ENCODE measurements around the gene IFT22. TPM values are rescaled to one million over a fixed set of nuclear protein-coding genes. Genes with fewer than 3 reads are reported as not detected.

The IFT22 gene
- total and polyA plus RNA-seq, 2 of the 8 experiments (the other 6 are each of a cell fraction or from before 2014, with no cell fraction given): 17.7 to 18.9 TPM

DNA sequence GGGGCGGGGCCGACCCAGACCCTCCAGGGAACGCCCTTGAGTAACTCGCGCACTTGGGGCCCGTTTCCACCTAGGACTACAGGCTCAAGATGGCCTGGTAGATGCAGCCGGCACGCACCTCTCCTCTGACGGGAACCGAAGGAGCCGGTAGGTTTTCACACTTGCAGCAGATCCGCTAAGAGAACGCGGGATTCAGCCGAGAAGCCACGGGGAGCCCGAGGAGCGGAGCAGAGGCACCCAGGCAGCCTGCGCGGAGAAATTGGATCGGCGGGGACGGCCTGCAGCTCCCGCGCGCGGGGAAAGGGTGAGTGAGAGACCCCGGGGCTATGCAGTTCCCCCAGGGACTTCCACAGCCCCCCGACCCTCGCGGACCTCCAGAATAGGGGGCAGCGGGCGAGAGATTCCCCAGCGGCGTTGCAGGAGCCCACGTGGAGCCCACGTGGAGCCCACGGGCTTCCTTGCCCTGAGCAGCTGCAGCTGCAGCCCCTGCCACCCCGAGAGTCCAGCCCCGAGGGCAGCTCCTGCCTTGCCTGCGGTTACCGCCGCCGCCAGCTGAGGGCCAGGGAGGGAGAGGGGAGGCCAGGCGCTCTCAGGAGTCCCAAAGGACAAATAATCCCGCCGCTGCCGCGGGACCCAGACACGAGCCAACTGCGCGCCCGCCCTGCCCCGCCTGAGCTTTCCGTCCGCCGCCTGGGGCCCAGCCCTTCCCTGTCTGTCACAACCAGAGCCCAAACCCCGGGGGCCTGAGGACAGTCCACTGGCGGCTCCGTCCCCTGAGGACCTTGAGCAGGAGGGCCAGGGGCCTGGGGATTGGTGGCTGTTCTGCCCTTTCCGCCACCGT, 13.1 kb downstream of the IFT22 start (continued):
- TF ChIP-seq, protein P1, sequence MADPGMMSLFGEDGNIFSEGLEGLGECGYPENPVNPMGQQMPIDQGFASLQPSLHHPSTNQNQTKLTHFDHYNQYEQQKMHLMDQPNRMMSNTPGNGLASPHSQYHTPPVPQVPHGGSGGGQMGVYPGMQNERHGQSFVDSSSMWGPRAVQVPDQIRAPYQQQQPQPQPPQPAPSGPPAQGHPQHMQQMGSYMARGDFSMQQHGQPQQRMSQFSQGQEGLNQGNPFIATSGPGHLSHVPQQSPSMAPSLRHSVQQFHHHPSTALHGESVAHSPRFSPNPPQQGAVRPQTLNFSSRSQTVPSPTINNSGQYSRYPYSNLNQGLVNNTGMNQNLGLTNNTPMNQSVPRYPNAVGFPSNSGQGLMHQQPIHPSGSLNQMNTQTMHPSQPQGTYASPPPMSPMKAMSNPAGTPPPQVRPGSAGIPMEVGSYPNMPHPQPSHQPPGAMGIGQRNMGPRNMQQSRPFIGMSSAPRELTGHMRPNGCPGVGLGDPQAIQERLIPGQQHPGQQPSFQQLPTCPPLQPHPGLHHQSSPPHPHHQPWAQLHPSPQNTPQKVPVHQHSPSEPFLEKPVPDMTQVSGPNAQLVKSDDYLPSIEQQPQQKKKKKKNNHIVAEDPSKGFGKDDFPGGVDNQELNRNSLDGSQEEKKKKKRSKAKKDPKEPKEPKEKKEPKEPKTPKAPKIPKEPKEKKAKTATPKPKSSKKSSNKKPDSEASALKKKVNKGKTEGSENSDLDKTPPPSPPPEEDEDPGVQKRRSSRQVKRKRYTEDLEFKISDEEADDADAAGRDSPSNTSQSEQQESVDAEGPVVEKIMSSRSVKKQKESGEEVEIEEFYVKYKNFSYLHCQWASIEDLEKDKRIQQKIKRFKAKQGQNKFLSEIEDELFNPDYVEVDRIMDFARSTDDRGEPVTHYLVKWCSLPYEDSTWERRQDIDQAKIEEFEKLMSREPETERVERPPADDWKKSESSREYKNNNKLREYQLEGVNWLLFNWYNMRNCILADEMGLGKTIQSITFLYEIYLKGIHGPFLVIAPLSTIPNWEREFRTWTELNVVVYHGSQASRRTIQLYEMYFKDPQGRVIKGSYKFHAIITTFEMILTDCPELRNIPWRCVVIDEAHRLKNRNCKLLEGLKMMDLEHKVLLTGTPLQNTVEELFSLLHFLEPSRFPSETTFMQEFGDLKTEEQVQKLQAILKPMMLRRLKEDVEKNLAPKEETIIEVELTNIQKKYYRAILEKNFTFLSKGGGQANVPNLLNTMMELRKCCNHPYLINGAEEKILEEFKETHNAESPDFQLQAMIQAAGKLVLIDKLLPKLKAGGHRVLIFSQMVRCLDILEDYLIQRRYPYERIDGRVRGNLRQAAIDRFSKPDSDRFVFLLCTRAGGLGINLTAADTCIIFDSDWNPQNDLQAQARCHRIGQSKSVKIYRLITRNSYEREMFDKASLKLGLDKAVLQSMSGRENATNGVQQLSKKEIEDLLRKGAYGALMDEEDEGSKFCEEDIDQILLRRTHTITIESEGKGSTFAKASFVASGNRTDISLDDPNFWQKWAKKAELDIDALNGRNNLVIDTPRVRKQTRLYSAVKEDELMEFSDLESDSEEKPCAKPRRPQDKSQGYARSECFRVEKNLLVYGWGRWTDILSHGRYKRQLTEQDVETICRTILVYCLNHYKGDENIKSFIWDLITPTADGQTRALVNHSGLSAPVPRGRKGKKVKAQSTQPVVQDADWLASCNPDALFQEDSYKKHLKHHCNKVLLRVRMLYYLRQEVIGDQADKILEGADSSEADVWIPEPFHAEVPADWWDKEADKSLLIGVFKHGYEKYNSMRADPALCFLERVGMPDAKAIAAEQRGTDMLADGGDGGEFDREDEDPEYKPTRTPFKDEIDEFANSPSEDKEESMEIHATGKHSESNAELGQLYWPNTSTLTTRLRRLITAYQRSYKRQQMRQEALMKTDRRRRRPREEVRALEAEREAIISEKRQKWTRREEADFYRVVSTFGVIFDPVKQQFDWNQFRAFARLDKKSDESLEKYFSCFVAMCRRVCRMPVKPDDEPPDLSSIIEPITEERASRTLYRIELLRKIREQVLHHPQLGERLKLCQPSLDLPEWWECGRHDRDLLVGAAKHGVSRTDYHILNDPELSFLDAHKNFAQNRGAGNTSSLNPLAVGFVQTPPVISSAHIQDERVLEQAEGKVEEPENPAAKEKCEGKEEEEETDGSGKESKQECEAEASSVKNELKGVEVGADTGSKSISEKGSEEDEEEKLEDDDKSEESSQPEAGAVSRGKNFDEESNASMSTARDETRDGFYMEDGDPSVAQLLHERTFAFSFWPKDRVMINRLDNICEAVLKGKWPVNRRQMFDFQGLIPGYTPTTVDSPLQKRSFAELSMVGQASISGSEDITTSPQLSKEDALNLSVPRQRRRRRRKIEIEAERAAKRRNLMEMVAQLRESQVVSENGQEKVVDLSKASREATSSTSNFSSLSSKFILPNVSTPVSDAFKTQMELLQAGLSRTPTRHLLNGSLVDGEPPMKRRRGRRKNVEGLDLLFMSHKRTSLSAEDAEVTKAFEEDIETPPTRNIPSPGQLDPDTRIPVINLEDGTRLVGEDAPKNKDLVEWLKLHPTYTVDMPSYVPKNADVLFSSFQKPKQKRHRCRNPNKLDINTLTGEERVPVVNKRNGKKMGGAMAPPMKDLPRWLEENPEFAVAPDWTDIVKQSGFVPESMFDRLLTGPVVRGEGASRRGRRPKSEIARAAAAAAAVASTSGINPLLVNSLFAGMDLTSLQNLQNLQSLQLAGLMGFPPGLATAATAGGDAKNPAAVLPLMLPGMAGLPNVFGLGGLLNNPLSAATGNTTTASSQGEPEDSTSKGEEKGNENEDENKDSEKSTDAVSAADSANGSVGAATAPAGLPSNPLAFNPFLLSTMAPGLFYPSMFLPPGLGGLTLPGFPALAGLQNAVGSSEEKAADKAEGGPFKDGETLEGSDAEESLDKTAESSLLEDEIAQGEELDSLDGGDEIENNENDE (IDR thresholded peaks at IDR 0.05; ENCODE audit: insufficient replicate concordance, low read length): peak; percentile 5
- TF ChIP-seq, protein P2, sequence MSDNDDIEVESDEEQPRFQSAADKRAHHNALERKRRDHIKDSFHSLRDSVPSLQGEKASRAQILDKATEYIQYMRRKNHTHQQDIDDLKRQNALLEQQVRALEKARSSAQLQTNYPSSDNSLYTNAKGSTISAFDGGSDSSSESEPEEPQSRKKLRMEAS (IDR thresholded peaks at IDR 0.05): peak; percentile 39; the same call in 1 of the 2 replicates
- TF ChIP-seq JUND (IDR thresholded peaks at IDR 0.05; ENCODE audit: low read length) (no peak), CHD2 (IDR thresholded peaks at IDR 0.05; ENCODE audit: low read length) (no peak), KDM5A (IDR thresholded peaks at IDR 0.05; ENCODE audit: low read length) (no peak), TBP (IDR thresholded peaks at IDR 0.05; ENCODE audit: low read depth, low read length) (peak; percentile 80; the same call in 1 of the 2 replicates)
- TF ChIP-seq, protein P3, sequence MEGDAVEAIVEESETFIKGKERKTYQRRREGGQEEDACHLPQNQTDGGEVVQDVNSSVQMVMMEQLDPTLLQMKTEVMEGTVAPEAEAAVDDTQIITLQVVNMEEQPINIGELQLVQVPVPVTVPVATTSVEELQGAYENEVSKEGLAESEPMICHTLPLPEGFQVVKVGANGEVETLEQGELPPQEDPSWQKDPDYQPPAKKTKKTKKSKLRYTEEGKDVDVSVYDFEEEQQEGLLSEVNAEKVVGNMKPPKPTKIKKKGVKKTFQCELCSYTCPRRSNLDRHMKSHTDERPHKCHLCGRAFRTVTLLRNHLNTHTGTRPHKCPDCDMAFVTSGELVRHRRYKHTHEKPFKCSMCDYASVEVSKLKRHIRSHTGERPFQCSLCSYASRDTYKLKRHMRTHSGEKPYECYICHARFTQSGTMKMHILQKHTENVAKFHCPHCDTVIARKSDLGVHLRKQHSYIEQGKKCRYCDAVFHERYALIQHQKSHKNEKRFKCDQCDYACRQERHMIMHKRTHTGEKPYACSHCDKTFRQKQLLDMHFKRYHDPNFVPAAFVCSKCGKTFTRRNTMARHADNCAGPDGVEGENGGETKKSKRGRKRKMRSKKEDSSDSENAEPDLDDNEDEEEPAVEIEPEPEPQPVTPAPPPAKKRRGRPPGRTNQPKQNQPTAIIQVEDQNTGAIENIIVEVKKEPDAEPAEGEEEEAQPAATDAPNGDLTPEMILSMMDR (IDR thresholded peaks at IDR 0.05; ENCODE audit: control extremely low read depth in 1 of 3, insufficient read depth in 1 of 3, low read depth in 1 of 3, low read length in 3 of 3): no peak

All from H1 (cell line).